Hepatocyte (in vitro differentiated cells): ENCODE measurements around the gene HJURP. TPM values are rescaled to one million over a fixed set of nuclear protein-coding genes. Genes with fewer than 3 reads are reported as not detected.

Experiments
- DNase-seq: peaks from one replicate; pipeline ENCODE4 v3.0.0-alpha.2; 2016; ENCODE audit warnings: low spot score
- H2AFZ ChIP-seq: fragments of 200-600 bp; sonication (generic); 2 replicates; pipeline ENCODE4 v1.6.0; 2016; ENCODE audit warnings: antibody characterized with exemption, mild to moderate bottlenecking
- H3K27ac ChIP-seq: fragments of 200-600 bp; sonication (generic); 2 replicates; pipeline ENCODE4 v1.5.1; 2016; ENCODE audit warnings: mild to moderate bottlenecking
- H3K27me3 ChIP-seq: fragments of 200-600 bp; sonication (generic); 2 replicates; pipeline ENCODE4 v1.6.1; 2016
- H3K36me3 ChIP-seq: fragments of 200-600 bp; sonication (generic); replicated peaks from 2 replicates; pipeline ENCODE4 v1.5.1; 2016; ENCODE audit warnings: low read depth; ENCODE audit not compliant: insufficient read depth
- H3K4me1 ChIP-seq: fragments of 200-600 bp; sonication (generic); 2 replicates; pipeline ENCODE4 v1.5.1; 2016; ENCODE audit warnings: mild to moderate bottlenecking, moderate library complexity; ENCODE audit not compliant: insufficient read depth
- H3K4me2 ChIP-seq: fragments of 200-600 bp; sonication (generic); 2 replicates; pipeline ENCODE4 v1.6.0; 2016
- H3K4me3 ChIP-seq: fragments of 200-600 bp; sonication (generic); 2 replicates; pipeline ENCODE4 v1.5.1; 2016; ENCODE audit warnings: mild to moderate bottlenecking
- H3K79me2 ChIP-seq: fragments of 200-600 bp; sonication (generic); 2 replicates; pipeline ENCODE4 v1.6.0; 2017; ENCODE audit warnings: mild to moderate bottlenecking
- H3K9me2 ChIP-seq: fragments of 200-600 bp; sonication (generic); replicated peaks from 2 replicates; pipeline ENCODE4 v1.6.0; 2017; ENCODE audit warnings: mild to moderate bottlenecking; ENCODE audit not compliant: insufficient read depth
- H3K9me3 ChIP-seq: fragments of 200-600 bp; sonication (generic); 2 replicates; pipeline ENCODE4 v1.5.1; 2016; ENCODE audit warnings: low read depth, mild to moderate bottlenecking
- H4K20me1 ChIP-seq: fragments of 200-600 bp; sonication (generic); 2 replicates; pipeline ENCODE4 v1.6.0; 2016; ENCODE audit warnings: mild to moderate bottlenecking; ENCODE audit not compliant: insufficient read depth, poor library complexity, severe bottlenecking
- EZH2 ChIP-seq: fragments of 200-600 bp; sonication (generic); IDR thresholded peaks from 2 replicates; pipeline ENCODE4 v1.6.1; 2016; ENCODE audit warnings: antibody characterized with exemption, mild to moderate bottlenecking, borderline replicate concordance
- EZH2phosphoT487 ChIP-seq: fragments of 200-600 bp; sonication (generic); IDR thresholded peaks from one replicate; pipeline ENCODE4 v1.6.1; 2018; ENCODE audit warnings: antibody characterized with exemption, mild to moderate bottlenecking, low read depth, moderate library complexity; ENCODE audit not compliant: unreplicated experiment, severe bottlenecking
- WGBS: methylation state at CpG from one replicate; pipeline ENCODE4 v1.1.6; 2016; ENCODE audit warnings: low lambda C conversion rate; ENCODE audit errors: missing lambda C conversion rate; 5-methylcytosine and 5-hydroxymethylcytosine counted together
- polyA plus RNA-seq: library from polyadenylated mRNA; unstranded; fragments of >200 nt; fragmentation: Nextera tagmentation; extraction: Ambion mirVana; gene quantifications from 2 replicates; pipeline ENCODE4 v1.2.1, GENCODE V29; 2016
- total RNA-seq: library from RNA; depleted of rRNA; stranded (reverse); fragments of >200 nt; gene quantifications from 2 replicates; pipeline ENCODE4 v1.2.3, GENCODE V29; 2014
- TF ChIP-seq, protein P1 (sequence below): fragments of 200-600 bp; sonication (generic); IDR thresholded peaks from 2 replicates; pipeline ENCODE4 v1.5.1; 2016; ENCODE audit warnings: antibody characterized with exemption, mild to moderate bottlenecking; ENCODE audit not compliant: poor library complexity

The HJURP gene
- total and polyA plus RNA-seq, 2 experiments from 2014 or later = 2.7 to 5.0 TPM

DNA sequence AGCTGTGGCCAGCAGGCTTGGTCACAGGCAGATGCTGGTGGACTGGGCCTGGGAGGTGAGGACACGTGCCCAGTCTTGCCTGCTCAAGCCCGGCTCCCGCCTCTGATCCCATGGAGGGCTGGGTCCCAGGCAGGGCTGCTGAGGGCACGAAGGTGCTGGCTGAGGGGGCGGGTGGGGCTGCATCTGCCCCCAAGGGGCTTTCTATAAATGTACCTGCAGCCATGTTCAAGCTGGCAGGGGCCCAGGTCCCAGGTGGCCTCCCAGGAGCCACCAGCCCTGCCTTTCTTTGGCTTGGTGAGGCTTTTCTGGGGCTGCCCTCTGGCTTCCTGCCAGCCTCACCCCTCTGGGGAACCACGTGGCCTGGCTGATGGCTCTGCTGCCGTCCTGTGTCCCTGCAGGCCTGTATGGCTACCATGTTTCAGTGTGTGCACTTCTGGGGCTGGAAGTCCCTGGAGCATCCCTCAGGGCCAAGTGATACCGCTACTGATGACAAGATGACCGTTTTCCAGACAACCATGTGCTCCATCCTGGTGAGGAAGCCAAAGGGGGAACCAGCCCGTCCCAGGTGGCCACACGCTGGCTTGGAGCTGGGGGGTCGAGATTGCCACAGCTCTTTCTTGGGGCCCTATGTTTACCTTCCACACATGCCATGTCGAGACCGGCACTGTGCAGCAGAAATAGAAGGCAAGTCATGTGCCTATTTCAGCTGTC is 23.2 kb downstream of the HJURP start:
- TF ChIP-seq, protein P1, sequence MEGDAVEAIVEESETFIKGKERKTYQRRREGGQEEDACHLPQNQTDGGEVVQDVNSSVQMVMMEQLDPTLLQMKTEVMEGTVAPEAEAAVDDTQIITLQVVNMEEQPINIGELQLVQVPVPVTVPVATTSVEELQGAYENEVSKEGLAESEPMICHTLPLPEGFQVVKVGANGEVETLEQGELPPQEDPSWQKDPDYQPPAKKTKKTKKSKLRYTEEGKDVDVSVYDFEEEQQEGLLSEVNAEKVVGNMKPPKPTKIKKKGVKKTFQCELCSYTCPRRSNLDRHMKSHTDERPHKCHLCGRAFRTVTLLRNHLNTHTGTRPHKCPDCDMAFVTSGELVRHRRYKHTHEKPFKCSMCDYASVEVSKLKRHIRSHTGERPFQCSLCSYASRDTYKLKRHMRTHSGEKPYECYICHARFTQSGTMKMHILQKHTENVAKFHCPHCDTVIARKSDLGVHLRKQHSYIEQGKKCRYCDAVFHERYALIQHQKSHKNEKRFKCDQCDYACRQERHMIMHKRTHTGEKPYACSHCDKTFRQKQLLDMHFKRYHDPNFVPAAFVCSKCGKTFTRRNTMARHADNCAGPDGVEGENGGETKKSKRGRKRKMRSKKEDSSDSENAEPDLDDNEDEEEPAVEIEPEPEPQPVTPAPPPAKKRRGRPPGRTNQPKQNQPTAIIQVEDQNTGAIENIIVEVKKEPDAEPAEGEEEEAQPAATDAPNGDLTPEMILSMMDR = no peak
- TF ChIP-seq EZH2phosphoT487 (no peak), EZH2 (no peak)
- no peaks in the 10 kb centered on the region for H3K79me2 ChIP-seq
- WGBS = 93% methylated on average over 13 of the region's 14 CpGs
- no peaks in the 10 kb centered on the region for H3K9me2 ChIP-seq
- H3K4me3 ChIP-seq = no peak overlapping the region
- no peak overlapping the region for H3K27ac ChIP-seq
- peaks cover 5% of the 10 kb centered on the region for H3K4me1 ChIP-seq
- H2AFZ ChIP-seq = no peak overlapping the region
- H3K9me3 ChIP-seq = no peaks in the 10 kb centered on the region
- no peaks in the 10 kb centered on the region for H3K27me3 ChIP-seq
- no peak for DNase-seq
- no peaks in the 10 kb centered on the region for H3K36me3 ChIP-seq
- H4K20me1 ChIP-seq = no peaks in the 10 kb centered on the region
- no peak overlapping the region for H3K4me2 ChIP-seq

DNA sequence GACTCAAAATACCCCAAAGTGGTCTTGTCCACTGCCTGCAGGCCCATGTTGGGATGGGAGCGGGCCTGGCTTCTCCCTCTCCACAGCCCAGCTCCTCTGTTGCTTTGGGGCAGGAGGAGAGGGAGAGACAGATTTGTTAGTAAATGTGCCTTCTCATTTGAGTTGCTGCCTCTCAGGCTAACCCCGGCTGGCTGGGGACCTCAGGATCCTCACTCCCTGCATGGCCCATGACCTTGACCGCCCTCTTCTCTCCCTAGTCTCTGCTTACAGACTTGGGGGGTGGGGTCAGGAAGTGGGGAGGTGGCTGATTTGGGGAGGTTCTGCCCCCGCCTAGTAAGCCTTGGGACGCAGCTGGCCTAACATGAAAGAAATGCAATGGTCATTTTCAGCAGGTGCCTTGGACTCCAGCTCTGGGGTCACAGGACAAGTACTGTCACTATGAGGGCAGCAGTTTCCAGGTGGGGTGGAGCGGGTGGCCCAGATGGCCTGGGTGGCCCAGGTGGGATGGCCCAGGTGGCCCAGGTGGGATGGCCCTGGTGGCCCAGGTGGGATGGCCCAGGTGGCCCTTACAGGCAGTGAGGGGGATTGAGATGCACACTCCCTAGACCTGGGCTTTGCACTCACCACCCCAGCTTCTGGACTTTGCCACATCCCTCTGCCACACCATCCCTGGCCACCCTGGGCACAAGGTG is 24.1 kb downstream of the HJURP start:
- Histone ChIP-seq H3K4me1 (peaks cover 5% of the 10 kb centered on the region), H4K20me1 (no peaks in the 10 kb centered on the region), H3K9me2 (no peaks in the 10 kb centered on the region), H3K4me2 (no peak overlapping the region), H3K9me3 (no peaks in the 10 kb centered on the region), H2AFZ (no peak overlapping the region), H3K79me2 (no peaks in the 10 kb centered on the region), H3K36me3 (no peaks in the 10 kb centered on the region), H3K4me3 (no peak overlapping the region), H3K27me3 (no peaks in the 10 kb centered on the region), H3K27ac (no peak overlapping the region)
- DNase-seq = no peak
- TF ChIP-seq EZH2phosphoT487 (no peak), EZH2 (no peak)
- TF ChIP-seq, protein P1 = no peak
- 100% methylated on average over 6 of the region's 6 CpGs for WGBS

DNA sequence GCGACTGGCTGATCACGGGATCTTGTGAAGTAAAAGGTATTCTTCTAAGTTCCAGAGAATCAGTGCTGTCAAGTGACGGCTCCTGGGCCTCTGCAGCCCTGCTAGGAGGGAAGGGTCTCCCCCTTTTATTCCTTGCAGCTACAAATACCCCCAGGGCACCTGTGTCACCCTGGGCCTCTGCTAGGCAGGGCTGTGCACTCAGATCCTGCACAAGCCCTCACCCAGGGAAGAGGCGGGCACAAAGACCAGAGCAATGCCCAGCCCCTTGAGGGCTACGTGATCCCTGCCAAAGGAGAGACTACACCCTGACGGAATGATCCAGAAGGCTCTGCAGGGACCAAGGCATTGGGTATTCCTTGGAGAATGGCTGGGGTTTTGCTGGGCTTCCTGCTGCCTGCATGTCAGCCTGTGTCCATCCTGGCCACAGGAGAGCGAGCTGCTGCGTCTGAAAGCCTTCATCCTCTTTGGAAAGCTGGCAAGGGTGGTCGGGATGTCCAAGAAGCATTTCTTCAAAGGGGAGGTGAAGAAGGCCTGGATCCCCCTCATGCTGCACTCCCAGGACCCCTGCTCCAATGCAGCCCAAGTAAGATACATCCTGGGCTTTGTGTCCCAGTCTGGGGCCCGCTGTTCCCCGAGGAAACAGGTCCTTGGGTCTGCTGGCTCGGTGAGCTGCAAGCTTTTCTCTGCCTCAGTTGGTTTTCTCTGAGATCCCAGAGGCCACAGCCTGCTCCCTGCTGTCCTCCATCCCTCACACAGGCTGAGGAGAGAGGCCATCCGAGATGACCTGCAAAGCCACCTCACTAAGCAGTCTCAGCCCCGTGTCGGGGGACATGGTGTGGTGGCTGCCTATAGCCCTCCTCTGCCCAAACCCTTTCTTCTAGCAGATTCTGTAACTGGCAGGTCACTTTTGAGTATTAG is 24.9 kb downstream of the HJURP start:
- no peaks in the 10 kb centered on the region for H3K9me3 ChIP-seq
- no peaks in the 10 kb centered on the region for H4K20me1 ChIP-seq
- TF ChIP-seq EZH2phosphoT487 (no peak), EZH2 (no peak)
- TF ChIP-seq, protein P1 = no peak
- H3K79me2 ChIP-seq = no peaks in the 10 kb centered on the region
- no peaks in the 10 kb centered on the region for H3K27me3 ChIP-seq
- no peak for DNase-seq
- no peaks in the 10 kb centered on the region for H3K9me2 ChIP-seq
- no peak overlapping the region for H3K4me3 ChIP-seq
- H2AFZ ChIP-seq = no peak overlapping the region
- H3K4me1 ChIP-seq = peaks cover 5% of the 10 kb centered on the region
- WGBS = 84% methylated on average over 15 of the region's 15 CpGs
- H3K4me2 ChIP-seq = no peak overlapping the region
- H3K27ac ChIP-seq = no peak overlapping the region
- no peaks in the 10 kb centered on the region for H3K36me3 ChIP-seq
